HCT116 (cell line): Measurements from ENCODE around the gene PDE4D. TPM values are rescaled to one million over a fixed set of nuclear protein-coding genes. Genes with fewer than 3 reads are reported as not detected.

Source experiments
- ATAC-seq: fragments of 200-7000 bp; cut with Tn5 transposase; 2 replicates; pipeline ENCODE4 v1.9.1; 2020; ENCODE audit warnings: mild to moderate bottlenecking, moderate library complexity
- BruUV-seq: library from RNA; stranded (reverse); fragments of 400-500 nt; replicated peaks from 2 replicates; lab custom pipeline; 2021; lab: Mats Ljungman, UMichigan
- CTCF ChIA-PET: fragments of 300-600 bp; sonication (Branson Sonifier 250); formaldehyde crosslinking; loops from one replicate; lab custom pipeline; 2021; ENCODE audit warnings: antibody characterized with exemption; lab: Charles Lee
- POLR2A ChIA-PET: fragments of 300-600, 350-600 bp; sonication (Branson Sonifier 250); formaldehyde crosslinking; loops from one replicate; lab custom pipeline; 2021; ENCODE audit warnings: antibody characterized with exemption; lab: Charles Lee
- RAD21 ChIA-PET, 2 experiments: fragments of 300-600 bp; sonication (Branson Sonifier 250); formaldehyde crosslinking; loops; one replicate each; lab custom pipeline; 2023; ENCODE audit warnings: low total read pairs in 2 of 2; ENCODE audit not compliant: uncharacterized antibody in 2 of 2, unreplicated experiment in 2 of 2, low non-redundant PET in 1 of 2; lab: Charles Lee
- DNase-seq: peaks from one replicate; pipeline ENCODE4 v3.0.0-alpha.2; 2010; ENCODE audit warnings: low read depth, low spot score
- H2AFZ ChIP-seq: fragments of 200-600 bp; shearing (Covaris generic), sonication (generic); 2 replicates; pipeline ENCODE4 v1.6.1; 2017; ENCODE audit warnings: low read depth, mixed run types, mixed read lengths, antibody characterized with exemption, low read length; ENCODE audit not compliant: poor library complexity, severe bottlenecking
- H3K27ac ChIP-seq: 2 replicates; pipeline ENCODE4 v1.5.1; 2012; ENCODE audit warnings: low read depth, low read length
- H3K27me3 ChIP-seq: fragments of 200-600 bp; sonication (generic); 2 replicates; pipeline ENCODE4 v1.6.1; 2016; ENCODE audit warnings: mixed run types, low read length, mixed read lengths; ENCODE audit not compliant: insufficient read depth
- H3K36me3 ChIP-seq, 2 experiments: fragments of 200-500 bp in 1 of 2; fragments of 200-600 bp in 1 of 2; sonication (Bioruptor generic) in 1 of 2; sonication (generic) in 1 of 2; 2 replicates each; pipeline versions ENCODE4 v1.5.1 to v1.6.1; 2014 to 2016; ENCODE audit warnings: low read length in 2 of 2, inconsistent platforms in 1 of 2, mixed read lengths in 1 of 2, mixed run types in 1 of 2; ENCODE audit not compliant: insufficient read depth in 2 of 2, control insufficient read depth in 1 of 2
- H3K4me1 ChIP-seq, 2 experiments: fragments of 200-600 bp in 1 of 2; sonication (generic) in 1 of 2; 2 replicates each; pipeline versions ENCODE4 v1.5.1 to v1.6.1; 2012 to 2017; ENCODE audit warnings: low read length in 2 of 2, inconsistent platforms in 1 of 2, mild to moderate bottlenecking in 1 of 2, mixed read lengths in 1 of 2, mixed run types in 1 of 2, moderate library complexity in 1 of 2; ENCODE audit not compliant: insufficient read depth in 2 of 2, control insufficient read depth in 1 of 2
- H3K4me2 ChIP-seq: fragments of 200-600 bp; sonication (generic); 2 replicates; pipeline ENCODE4 v1.6.1; 2017; ENCODE audit warnings: mixed run types, low read length, mixed read lengths
- H3K4me3 ChIP-seq, 2 experiments: fragments of 200-600 bp in 1 of 2; sonication (generic) in 1 of 2; replicated peaks in 1 of 2; 2 replicates each; pipeline ENCODE4 v1.5.1; 2011 to 2016; ENCODE audit warnings: low read length in 2 of 2, control low read depth in 1 of 2, low read depth in 1 of 2, mild to moderate bottlenecking in 1 of 2, mixed read lengths in 1 of 2, mixed run types in 1 of 2
- H3K79me2 ChIP-seq: fragments of 200-600 bp; sonication (generic); 2 replicates; pipeline ENCODE4 v1.6.1; 2017; ENCODE audit warnings: mild to moderate bottlenecking, mixed run types, low read length, moderate library complexity, mixed read lengths; ENCODE audit not compliant: insufficient read depth
- H3K9ac ChIP-seq: fragments of 200-600 bp; sonication (generic); 2 replicates; pipeline ENCODE4 v1.6.1; 2016; ENCODE audit warnings: low read length, mixed read lengths
- H3K9me2 ChIP-seq: fragments of 200-600 bp; sonication (generic), shearing (Covaris generic); 2 replicates; pipeline ENCODE4 v1.6.1; 2017; ENCODE audit warnings: mixed run types, mild to moderate bottlenecking, moderate library complexity; ENCODE audit not compliant: insufficient read depth
- H3K9me3 ChIP-seq, 2 experiments: fragments of 200-500 bp in 1 of 2; fragments of 200-600 bp in 1 of 2; sonication (Bioruptor generic) in 1 of 2; sonication (generic) in 1 of 2; 2 replicates each; pipeline ENCODE4 v1.6.1; 2014 to 2017; ENCODE audit warnings: low read length in 2 of 2, mixed read lengths in 2 of 2, inconsistent platforms in 1 of 2, low read depth in 1 of 2, mild to moderate bottlenecking in 1 of 2, mixed run types in 1 of 2, moderate library complexity in 1 of 2; ENCODE audit not compliant: control insufficient read depth in 1 of 2, insufficient read depth in 1 of 2
- H4K20me1 ChIP-seq: fragments of 200-600 bp; sonication (generic), shearing (Covaris generic); 2 replicates; pipeline ENCODE4 v1.6.1; 2017; ENCODE audit warnings: mixed run types, mild to moderate bottlenecking, moderate library complexity; ENCODE audit not compliant: insufficient read depth
- EZH2phosphoT487 ChIP-seq: fragments of 200-600 bp; IDR thresholded peaks from 2 replicates; pipeline ENCODE4 v1.6.1; 2018; ENCODE audit warnings: antibody characterized with exemption, borderline replicate concordance
- FOSL1 ChIP-seq: IDR thresholded peaks from 2 replicates; pipeline ENCODE4 v1.6.1; 2012; ENCODE audit warnings: low read depth
- JUND ChIP-seq: IDR thresholded peaks from 2 replicates; pipeline ENCODE4 v1.6.1; 2012
- YY1 ChIP-seq: IDR thresholded peaks from 2 replicates; pipeline ENCODE4 v1.6.1; 2011; ENCODE audit warnings: low read length, low read depth, moderate library complexity, mild to moderate bottlenecking; ENCODE audit not compliant: insufficient replicate concordance; ENCODE audit errors: extremely low read depth
- ZNF274 ChIP-seq: fragments of 200-500 bp; sonication (Bioruptor generic); IDR thresholded peaks from 2 replicates; pipeline ENCODE4 v1.6.1; 2014; ENCODE audit warnings: mild to moderate bottlenecking, low read depth, low read length, inconsistent platforms
- intact Hi-C: fragments of 100-400 bp; cut with micrococcal nuclease; formaldehyde crosslinking; loops from 2 replicates; pipeline ENCODE4 v1.10.0; 2022
- total RNA-seq: library from RNA; stranded (reverse); gene quantifications from one replicate; pipeline ENCODE4 v1.2.1, GENCODE V29; 2021; ENCODE audit not compliant: unreplicated experiment
- TF ChIP-seq, protein P1 (sequence below): IDR thresholded peaks from 2 replicates; pipeline ENCODE4 v1.6.1; 2011; ENCODE audit warnings: mild to moderate bottlenecking, low read length, moderate library complexity; ENCODE audit not compliant: insufficient replicate concordance; ENCODE audit errors: extremely low read depth
- TF ChIP-seq, protein P2 (sequence below), 3 experiments: fragments of 200-600 bp in 1 of 3; sonication (generic) in 1 of 3; IDR thresholded peaks in 2 of 3; conservative IDR thresholded peaks in 1 of 3; 2 replicates each; pipeline ENCODE4 v1.5.1; 2012 to 2017; ENCODE audit warnings: low read depth in 2 of 3, low read length in 2 of 3, antibody characterized with exemption in 1 of 3, borderline replicate concordance in 1 of 3, control low read depth in 1 of 3, mild to moderate bottlenecking in 1 of 3, mixed read lengths in 1 of 3, mixed run types in 1 of 3, moderate library complexity in 1 of 3; ENCODE audit not compliant: insufficient read depth in 1 of 3
- TF ChIP-seq, protein P3 (sequence below): IDR thresholded peaks from 2 replicates; pipeline ENCODE4 v1.6.1; 2012

The PDE4D gene
- total RNA-seq, 1 experiment from 2014 or later: 1.1 TPM

DNA sequence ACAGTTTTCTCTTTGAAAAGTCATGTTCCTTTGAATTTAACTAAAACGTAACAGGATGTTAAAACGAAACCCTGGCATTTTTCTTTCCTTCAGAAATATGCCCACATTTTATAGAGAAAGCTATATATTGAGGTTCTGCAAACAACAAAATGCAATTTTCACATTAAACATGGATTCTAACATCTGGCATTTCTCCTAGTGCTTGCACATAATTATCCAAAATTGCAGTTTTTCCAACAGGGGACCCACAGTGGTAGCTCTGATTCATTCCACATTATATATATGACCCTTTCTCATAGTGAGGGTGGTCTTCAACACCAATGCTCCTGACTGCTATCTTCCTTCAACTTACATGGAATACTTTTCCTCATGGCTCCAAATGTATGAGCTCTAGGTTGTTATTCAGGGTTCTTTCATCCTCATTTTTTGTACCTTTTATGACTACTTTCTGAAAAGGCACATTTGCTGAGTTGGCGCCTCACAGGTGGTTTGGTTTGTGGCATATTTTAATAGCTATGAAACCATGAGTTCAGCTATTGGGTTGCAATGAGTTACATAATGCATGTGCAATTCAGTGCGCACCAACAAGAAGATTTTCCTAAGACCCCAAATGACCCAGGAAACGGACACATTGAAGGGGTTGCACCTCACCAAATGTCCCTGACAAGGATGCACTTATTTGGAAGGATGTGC, 758.9 kb downstream of the PDE4D start (continued):
- TF ChIP-seq, protein P1, sequence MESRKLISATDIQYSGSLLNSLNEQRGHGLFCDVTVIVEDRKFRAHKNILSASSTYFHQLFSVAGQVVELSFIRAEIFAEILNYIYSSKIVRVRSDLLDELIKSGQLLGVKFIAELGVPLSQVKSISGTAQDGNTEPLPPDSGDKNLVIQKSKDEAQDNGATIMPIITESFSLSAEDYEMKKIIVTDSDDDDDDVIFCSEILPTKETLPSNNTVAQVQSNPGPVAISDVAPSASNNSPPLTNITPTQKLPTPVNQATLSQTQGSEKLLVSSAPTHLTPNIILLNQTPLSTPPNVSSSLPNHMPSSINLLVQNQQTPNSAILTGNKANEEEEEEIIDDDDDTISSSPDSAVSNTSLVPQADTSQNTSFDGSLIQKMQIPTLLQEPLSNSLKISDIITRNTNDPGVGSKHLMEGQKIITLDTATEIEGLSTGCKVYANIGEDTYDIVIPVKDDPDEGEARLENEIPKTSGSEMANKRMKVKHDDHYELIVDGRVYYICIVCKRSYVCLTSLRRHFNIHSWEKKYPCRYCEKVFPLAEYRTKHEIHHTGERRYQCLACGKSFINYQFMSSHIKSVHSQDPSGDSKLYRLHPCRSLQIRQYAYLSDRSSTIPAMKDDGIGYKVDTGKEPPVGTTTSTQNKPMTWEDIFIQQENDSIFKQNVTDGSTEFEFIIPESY: no peak
- TF ChIP-seq, protein P2, sequence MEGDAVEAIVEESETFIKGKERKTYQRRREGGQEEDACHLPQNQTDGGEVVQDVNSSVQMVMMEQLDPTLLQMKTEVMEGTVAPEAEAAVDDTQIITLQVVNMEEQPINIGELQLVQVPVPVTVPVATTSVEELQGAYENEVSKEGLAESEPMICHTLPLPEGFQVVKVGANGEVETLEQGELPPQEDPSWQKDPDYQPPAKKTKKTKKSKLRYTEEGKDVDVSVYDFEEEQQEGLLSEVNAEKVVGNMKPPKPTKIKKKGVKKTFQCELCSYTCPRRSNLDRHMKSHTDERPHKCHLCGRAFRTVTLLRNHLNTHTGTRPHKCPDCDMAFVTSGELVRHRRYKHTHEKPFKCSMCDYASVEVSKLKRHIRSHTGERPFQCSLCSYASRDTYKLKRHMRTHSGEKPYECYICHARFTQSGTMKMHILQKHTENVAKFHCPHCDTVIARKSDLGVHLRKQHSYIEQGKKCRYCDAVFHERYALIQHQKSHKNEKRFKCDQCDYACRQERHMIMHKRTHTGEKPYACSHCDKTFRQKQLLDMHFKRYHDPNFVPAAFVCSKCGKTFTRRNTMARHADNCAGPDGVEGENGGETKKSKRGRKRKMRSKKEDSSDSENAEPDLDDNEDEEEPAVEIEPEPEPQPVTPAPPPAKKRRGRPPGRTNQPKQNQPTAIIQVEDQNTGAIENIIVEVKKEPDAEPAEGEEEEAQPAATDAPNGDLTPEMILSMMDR (IDR thresholded peaks at IDR 0.05 in 2 of 3, conservative IDR thresholded peaks at IDR 0.05 in 1 of 3; ENCODE audit: borderline replicate concordance in 1 of 3, insufficient read depth in 1 of 3, low read depth in 2 of 3, low read length in 2 of 3): no peak

DNA sequence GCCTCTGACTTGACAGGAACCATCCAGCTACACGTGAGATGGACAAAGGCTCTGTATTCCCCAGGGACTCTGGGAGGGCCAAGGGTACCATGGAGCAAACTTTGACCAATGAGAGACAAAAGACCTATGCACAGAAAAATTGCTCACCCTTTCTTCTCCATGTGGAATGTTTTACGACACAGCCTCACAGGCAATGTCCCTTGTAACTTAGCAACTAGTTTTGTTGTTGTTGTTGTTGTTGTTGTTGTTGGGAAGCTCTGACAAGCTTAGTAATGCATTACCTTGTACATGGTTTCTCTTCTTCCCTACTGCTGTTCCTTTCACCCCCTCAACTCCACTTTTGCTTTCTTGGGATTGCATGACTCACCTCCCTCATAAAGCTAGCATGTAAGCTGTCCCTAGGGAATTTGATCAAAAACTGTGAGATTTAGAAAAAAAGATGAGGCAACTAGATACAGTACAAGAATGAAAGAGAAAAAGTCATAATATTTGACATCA, 759.7 kb downstream of the PDE4D start:
- CTCF ChIA-PET: no interaction called here
- POLR2A ChIA-PET: no interaction called here
- no peak overlapping the region for H3K4me2 ChIP-seq
- intact Hi-C loops: no loop called here
- no peak overlapping the region for H3K9ac ChIP-seq
- no peaks in the 10 kb centered on the region for H4K20me1 ChIP-seq
- DNase-seq: no peak
- no peaks in the 10 kb centered on the region for H3K4me1 ChIP-seq
- H2AFZ ChIP-seq: no peak overlapping the region
- TF ChIP-seq FOSL1: no peak
- TF ChIP-seq, protein P3, sequence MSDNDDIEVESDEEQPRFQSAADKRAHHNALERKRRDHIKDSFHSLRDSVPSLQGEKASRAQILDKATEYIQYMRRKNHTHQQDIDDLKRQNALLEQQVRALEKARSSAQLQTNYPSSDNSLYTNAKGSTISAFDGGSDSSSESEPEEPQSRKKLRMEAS: no peak
- no peak for TF ChIP-seq ZNF274
- TF ChIP-seq YY1: no peak
- TF ChIP-seq JUND: no peak
- TF ChIP-seq EZH2phosphoT487: no peak
- TF ChIP-seq, all 23 proteins: peak for 0
- BruUV-seq: no TSS peak
- Histone ChIP-seq H3K4me3 (no peak overlapping the region), H3K79me2 (no peaks in the 10 kb centered on the region), H3K9me2 (no peaks in the 10 kb centered on the region), H3K27ac (no peak overlapping the region), H3K36me3 (no peaks in the 10 kb centered on the region), H3K27me3 (no peaks in the 10 kb centered on the region), H3K9me3 (no peaks in the 10 kb centered on the region)
- RAD21 ChIA-PET: no interaction called here
- no peak for ATAC-seq
